Measurements from ENCODE around the gene SNAPC3. TPM values are rescaled to one million over a fixed set of nuclear protein-coding genes. Genes with fewer than 3 reads are reported as not detected.
"Not testable (repeated sequence)": the region's sequence is repeated elsewhere in the genome, so short reads cannot be mapped to it uniquely, and the experiment has no call there.

Gene SNAPC3
- total RNA-seq (14.0 TPM), polyA plus RNA-seq (10 to 100 TPM in 3 of 4 donors, 1 to 10 TPM in 1; 8.1 to 15.3 (median 12.5) TPM)

DNA sequence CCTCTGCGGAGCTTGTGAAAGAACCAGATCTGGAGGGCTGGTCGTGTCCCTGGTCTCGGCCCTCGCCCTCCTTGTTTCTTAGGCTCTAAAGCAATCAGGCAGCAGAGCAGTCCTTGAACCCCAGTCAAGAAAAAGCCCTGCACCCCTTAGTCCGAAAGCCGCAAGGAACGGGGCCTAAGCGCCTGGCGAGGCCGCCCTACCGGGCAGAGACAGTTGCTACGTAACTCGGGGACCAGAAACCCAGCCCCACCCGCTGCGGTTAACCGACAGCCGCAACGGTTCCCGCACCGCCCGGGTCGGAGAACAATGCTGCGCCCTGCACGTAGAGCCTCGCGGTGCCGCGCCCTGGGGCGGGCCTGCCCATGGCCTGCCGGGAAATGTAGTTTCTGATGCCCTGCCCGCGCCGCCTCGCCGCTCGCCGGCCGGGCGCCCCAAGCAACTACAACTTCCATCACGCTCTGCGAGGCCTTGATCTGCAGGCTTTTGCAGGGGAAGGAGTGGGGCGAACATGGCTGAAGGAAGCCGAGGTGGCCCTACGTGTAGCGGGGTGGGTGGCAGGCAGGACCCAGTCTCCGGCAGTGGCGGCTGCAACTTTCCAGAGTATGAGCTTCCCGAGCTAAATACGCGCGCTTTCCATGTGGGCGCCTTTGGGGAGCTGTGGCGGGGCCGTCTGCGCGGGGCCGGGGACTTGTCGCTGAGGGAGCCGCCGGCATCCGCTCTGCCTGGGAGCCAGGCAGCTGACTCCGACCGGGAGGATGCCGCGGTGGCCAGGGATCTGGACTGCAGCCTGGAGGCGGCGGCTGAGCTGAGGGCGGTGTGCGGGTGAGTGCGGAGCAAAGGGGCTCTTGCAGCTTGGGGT, at the start of gene SNAPC3:
SNAPC3 (plus strand) TSS at position 505 of the 859 bp plus-strand sequence; CDS start at position 509, 4 bp downstream.
- Histone ChIP-seq H3K4me1 (ENCODE audit: control insufficient read depth, insufficient read depth, low read length, poor library complexity, severe bottlenecking) (peaks cover 44% of the 10 kb centered on the region), H3K36me3 (ENCODE audit: control insufficient read depth, insufficient read depth, low read length) (peaks cover 18% of the 10 kb centered on the region), H3K27ac (ENCODE audit: insufficient read depth, low read length, poor library complexity, severe bottlenecking) (peak within 1 kb of the TSS; percentile 78), H3K4me3 (ENCODE audit: low read depth, low read length) (peak within 1 kb of the TSS; percentile 87), H3K27me3 (ENCODE audit: control insufficient read depth, insufficient read depth, low read length) (no peaks in the 10 kb centered on the region), H3K9me3 (ENCODE audit: control insufficient read depth in 2 of 2, low read length in 2 of 2) (no peaks in the 10 kb centered on the region)
- Mint-ChIP-seq H3K4me1 (peaks cover 29 to 44% (median 35%) of the 10 kb centered on the region in 4 donors), H3K27me3 (peaks cover 6% of the 10 kb centered on the region), H3K9me3 (peaks cover 0 to 2% (median 0%) of the 10 kb centered on the region in 7 donors), H3K4me3 (peak within 1 kb of the TSS; percentile 93 to 98 (median 95)), H3K36me3 (peaks cover 15% of the 10 kb centered on the region), H3K27ac (peak within 1 kb of the TSS; percentile 94 to 95 (median 95))
- ATAC-seq (ENCODE audit: low read depth in 2 of 2) = peak; percentile 98 to 99
- peak; percentile 92 to 98 (median 94) for DNase-seq

DNA sequence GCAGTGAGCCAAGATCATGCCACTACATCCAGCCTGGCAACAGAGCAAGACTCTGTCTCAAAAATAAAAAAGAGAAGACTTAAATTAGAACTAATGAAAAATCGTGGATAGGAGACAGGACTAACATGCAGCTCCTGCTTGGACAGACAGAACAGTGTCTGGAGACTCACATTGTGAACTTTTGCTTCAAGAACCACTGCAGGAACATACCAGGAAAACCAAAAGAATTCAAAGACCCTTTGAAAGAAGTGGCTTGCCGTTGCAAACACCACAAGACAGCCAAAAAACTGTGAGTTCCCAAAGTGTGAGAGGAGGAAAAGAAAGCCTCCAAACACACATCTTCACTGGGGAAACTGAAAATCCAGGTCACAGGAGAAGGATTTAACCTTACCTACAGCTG, 48.8 kb upstream of the SNAPC3 start:
- ATAC-seq (ENCODE audit: low read depth in 2 of 2) = no peak
- no peak for DNase-seq
- H3K4me1 ChIP-seq (ENCODE audit: control insufficient read depth, insufficient read depth, low read length, poor library complexity, severe bottlenecking) = no peaks in the 10 kb centered on the region
- H3K9me3 ChIP-seq (ENCODE audit: control insufficient read depth in 2 of 2, low read length in 2 of 2) = no peaks in the 10 kb centered on the region
- peaks cover 2% of the 10 kb centered on the region for H3K27me3 ChIP-seq (ENCODE audit: control insufficient read depth, insufficient read depth, low read length)
- peaks cover 0 to 3% (median 0%) of the 10 kb centered on the region in 7 donors for H3K9me3 Mint-ChIP-seq
- H3K4me1 Mint-ChIP-seq = no peaks in the 10 kb centered on the region
- H3K27ac ChIP-seq (ENCODE audit: insufficient read depth, low read length, poor library complexity, severe bottlenecking) = no peak overlapping the region
- H3K27ac Mint-ChIP-seq = no peak overlapping the region
- H3K36me3 ChIP-seq (ENCODE audit: control insufficient read depth, insufficient read depth, low read length) = no peaks in the 10 kb centered on the region
- H3K36me3 Mint-ChIP-seq = peaks cover 4% of the 10 kb centered on the region
- H3K4me3 Mint-ChIP-seq = no peak overlapping the region
- peaks cover 19% of the 10 kb centered on the region for H3K27me3 Mint-ChIP-seq
- H3K4me3 ChIP-seq (ENCODE audit: low read depth, low read length) = no peak overlapping the region

DNA sequence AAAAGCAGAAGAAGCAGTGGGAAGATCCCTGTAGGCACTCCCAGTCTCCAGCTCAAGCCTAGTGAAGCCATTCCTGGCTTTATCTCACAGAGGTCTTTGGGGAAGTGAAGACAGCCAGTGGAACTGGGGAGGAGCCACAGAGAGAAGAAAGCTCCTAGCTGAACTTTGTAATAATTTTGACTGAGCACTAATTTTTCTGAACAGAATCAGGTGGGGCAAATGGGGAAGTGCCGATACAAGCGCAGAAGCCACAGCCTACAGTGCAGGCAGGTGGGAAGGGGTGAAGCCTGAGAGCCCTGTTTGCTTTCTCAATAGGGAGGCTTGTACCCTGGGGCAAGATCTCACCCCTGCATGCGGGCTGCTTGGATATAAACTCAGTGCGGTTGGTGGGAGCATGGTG, 48.4 kb upstream of the SNAPC3 start:
- H3K9me3 Mint-ChIP-seq = peaks cover 0 to 3% (median 0%) of the 10 kb centered on the region in 7 donors
- peaks cover 2% of the 10 kb centered on the region for H3K27me3 ChIP-seq (ENCODE audit: control insufficient read depth, insufficient read depth, low read length)

DNA sequence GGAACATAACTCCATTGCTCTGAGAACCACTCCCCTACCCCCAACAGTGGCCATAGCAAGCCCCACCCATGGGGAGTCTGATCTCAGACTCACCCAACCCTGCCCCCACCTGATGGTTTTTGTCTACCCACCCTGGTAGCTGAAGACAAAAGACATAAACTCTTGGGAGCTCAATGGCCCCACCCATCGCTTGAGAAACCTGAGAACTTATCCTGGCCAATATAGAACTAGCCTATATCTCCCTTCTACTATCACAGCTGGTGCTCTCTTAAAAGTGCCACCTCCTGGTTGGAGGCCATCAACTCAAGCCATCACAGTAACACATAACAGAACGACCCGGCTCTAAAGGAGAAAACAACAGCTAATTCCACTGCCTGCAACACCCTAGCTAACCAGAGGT, 47.9 kb upstream of the SNAPC3 start:
- Mint-ChIP-seq H3K36me3 (peaks cover 4% of the 10 kb centered on the region), H3K27ac (no peak overlapping the region), H3K4me1 (no peaks in the 10 kb centered on the region), H3K27me3 (peaks cover 22% of the 10 kb centered on the region), H3K9me3 (peaks cover 0 to 4% (median 0%) of the 10 kb centered on the region in 7 donors), H3K4me3 (no peak overlapping the region)
- ATAC-seq (ENCODE audit: low read depth in 2 of 2) (no peak), DNase-seq (no peak)
- H3K27ac ChIP-seq (ENCODE audit: insufficient read depth, low read length, poor library complexity, severe bottlenecking) = no peak overlapping the region
- H3K36me3 ChIP-seq (ENCODE audit: control insufficient read depth, insufficient read depth, low read length) = no peaks in the 10 kb centered on the region
- no peaks in the 10 kb centered on the region for H3K9me3 ChIP-seq (ENCODE audit: control insufficient read depth in 2 of 2, low read length in 2 of 2)
- H3K4me1 ChIP-seq (ENCODE audit: control insufficient read depth, insufficient read depth, low read length, poor library complexity, severe bottlenecking) = no peaks in the 10 kb centered on the region
- H3K27me3 ChIP-seq (ENCODE audit: control insufficient read depth, insufficient read depth, low read length) = no peaks in the 10 kb centered on the region
- H3K4me3 ChIP-seq (ENCODE audit: low read depth, low read length) = no peak overlapping the region

More for the DNA sequence above, 48.4 kb upstream of the SNAPC3 start:
- no peaks in the 10 kb centered on the region for H3K36me3 ChIP-seq (ENCODE audit: control insufficient read depth, insufficient read depth, low read length)
- no peaks in the 10 kb centered on the region for H3K9me3 ChIP-seq (ENCODE audit: control insufficient read depth in 2 of 2, low read length in 2 of 2)
- DNase-seq (no peak), ATAC-seq (ENCODE audit: low read depth in 2 of 2) (no peak)
- Mint-ChIP-seq H3K27me3 (peaks cover 18% of the 10 kb centered on the region), H3K36me3 (peaks cover 4% of the 10 kb centered on the region), H3K4me1 (no peaks in the 10 kb centered on the region), H3K27ac (no peak overlapping the region), H3K4me3 (no peak overlapping the region)
- no peaks in the 10 kb centered on the region for H3K4me1 ChIP-seq (ENCODE audit: control insufficient read depth, insufficient read depth, low read length, poor library complexity, severe bottlenecking)
- H3K27ac ChIP-seq (ENCODE audit: insufficient read depth, low read length, poor library complexity, severe bottlenecking) = no peak overlapping the region
- no peak overlapping the region for H3K4me3 ChIP-seq (ENCODE audit: low read depth, low read length)

DNA sequence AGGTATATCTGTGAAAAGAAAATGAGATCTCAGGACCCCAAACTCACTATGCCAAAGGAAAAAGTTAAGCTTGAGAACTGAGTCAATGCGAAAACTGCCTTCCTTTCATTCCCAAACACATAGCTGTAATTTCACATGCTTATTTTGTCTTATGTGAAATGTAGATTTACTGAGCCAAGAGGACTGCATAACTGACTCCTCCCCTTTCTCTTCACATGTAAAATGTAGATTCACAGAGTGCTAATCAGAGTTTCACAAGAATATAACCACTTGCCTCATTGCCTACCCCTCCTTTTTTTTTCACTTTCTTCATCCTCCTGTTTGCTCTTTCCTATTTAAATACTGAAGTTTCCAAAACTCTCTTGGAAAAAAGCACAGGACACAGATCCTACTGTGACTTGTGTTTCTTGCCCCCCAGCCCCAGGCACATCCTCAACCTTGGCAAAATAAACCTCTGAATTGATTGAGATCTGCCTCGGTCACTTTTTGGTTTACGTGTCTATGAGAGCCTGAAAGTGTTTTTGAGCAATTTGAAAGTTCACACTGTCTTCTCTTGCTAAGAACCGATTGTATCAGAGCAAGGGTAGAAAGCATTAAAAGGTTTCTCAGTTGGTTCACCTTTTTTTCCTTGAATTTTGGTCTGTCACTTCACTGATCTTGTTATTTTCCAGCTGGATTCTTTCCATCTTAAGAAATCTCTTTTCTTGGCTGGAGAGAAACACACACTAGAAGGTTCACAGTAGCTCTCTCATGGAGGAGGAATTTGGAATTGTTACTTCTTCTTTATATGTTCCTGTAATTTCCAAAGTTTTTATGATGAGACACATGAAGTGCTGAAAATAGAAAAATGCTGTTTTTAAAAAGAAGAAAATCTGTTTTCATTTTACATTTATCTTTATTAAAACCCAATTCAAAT, 44.8 kb upstream of the SNAPC3 start:
- peaks cover 22% of the 10 kb centered on the region for H3K27me3 Mint-ChIP-seq

DNA sequence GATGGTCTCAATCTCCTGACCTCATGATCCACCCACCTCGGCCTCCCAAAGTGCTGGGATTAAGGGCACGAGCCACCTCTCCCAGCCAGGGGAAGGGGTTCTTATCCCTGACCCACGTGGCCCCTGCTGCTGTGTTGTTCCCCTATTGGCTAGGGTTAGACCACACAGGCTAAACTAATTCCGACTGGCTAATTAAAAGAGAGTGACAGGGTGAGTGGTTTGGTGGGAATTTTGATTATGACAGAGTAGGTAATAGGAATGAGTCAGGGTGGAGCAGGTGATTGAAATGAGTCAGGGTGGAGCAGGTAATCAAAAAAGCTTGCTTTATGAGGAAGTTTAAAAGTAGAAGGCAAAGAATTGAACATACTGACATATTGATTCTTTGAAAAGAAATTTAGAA, 43.4 kb upstream of the SNAPC3 start:
- H3K27me3 ChIP-seq (ENCODE audit: control insufficient read depth, insufficient read depth, low read length); H3K36me3 Mint-ChIP-seq; DNase-seq; ATAC-seq (ENCODE audit: low read depth in 2 of 2); H3K4me1 Mint-ChIP-seq; H3K4me3 ChIP-seq (ENCODE audit: low read depth, low read length); H3K9me3 Mint-ChIP-seq; H3K27ac Mint-ChIP-seq; H3K36me3 ChIP-seq (ENCODE audit: control insufficient read depth, insufficient read depth, low read length); H3K4me1 ChIP-seq (ENCODE audit: control insufficient read depth, insufficient read depth, low read length, poor library complexity, severe bottlenecking); H3K27ac ChIP-seq (ENCODE audit: insufficient read depth, low read length, poor library complexity, severe bottlenecking); H3K4me3 Mint-ChIP-seq; H3K9me3 ChIP-seq (ENCODE audit: control insufficient read depth in 2 of 2, low read length in 2 of 2): not testable (repeated sequence)
- peaks cover 22% of the 10 kb centered on the region for H3K27me3 Mint-ChIP-seq

More for the DNA sequence above, 44.8 kb upstream of the SNAPC3 start:
- Histone ChIP-seq H3K36me3 (ENCODE audit: control insufficient read depth, insufficient read depth, low read length) (no peaks in the 10 kb centered on the region), H3K27ac (ENCODE audit: insufficient read depth, low read length, poor library complexity, severe bottlenecking) (no peak overlapping the region), H3K4me3 (ENCODE audit: low read depth, low read length) (no peak overlapping the region), H3K27me3 (ENCODE audit: control insufficient read depth, insufficient read depth, low read length) (peaks cover 8% of the 10 kb centered on the region), H3K9me3 (ENCODE audit: control insufficient read depth in 2 of 2, low read length in 2 of 2) (no peaks in the 10 kb centered on the region), H3K4me1 (ENCODE audit: control insufficient read depth, insufficient read depth, low read length, poor library complexity, severe bottlenecking) (no peaks in the 10 kb centered on the region)
- Mint-ChIP-seq H3K36me3 (peaks cover 4% of the 10 kb centered on the region), H3K9me3 (peaks cover 0 to 6% (median 0%) of the 10 kb centered on the region in 7 donors), H3K4me3 (no peak overlapping the region), H3K27ac (no peak overlapping the region), H3K4me1 (no peaks in the 10 kb centered on the region)
- ATAC-seq (ENCODE audit: low read depth in 2 of 2) = no peak
- DNase-seq = no peak

DNA sequence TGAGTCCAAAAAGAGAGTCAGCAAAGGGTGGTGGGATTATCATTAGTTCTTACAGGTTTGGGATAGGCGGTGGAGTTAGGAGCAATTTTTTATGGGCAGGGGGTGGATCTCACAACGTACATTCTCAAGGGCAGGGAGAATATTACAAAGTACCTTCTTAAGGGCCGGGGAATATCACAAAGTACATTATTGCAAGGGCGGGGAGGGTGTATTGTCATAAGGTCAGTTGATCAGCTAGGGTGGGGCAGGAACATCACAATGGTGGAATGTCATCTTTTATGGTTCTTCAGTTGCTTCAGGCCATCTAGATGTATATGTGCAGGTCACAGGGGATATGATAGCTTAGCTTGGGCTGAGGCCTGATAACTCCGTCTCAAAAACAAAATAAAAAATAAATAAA, 42.8 kb upstream of the SNAPC3 start:
- not testable (repeated sequence) for H3K4me3 ChIP-seq (ENCODE audit: low read depth, low read length); H3K36me3 Mint-ChIP-seq; H3K36me3 ChIP-seq (ENCODE audit: control insufficient read depth, insufficient read depth, low read length); H3K4me3 Mint-ChIP-seq; H3K4me1 ChIP-seq (ENCODE audit: control insufficient read depth, insufficient read depth, low read length, poor library complexity, severe bottlenecking); H3K4me1 Mint-ChIP-seq; H3K27ac Mint-ChIP-seq; H3K9me3 ChIP-seq (ENCODE audit: control insufficient read depth in 2 of 2, low read length in 2 of 2); ATAC-seq (ENCODE audit: low read depth in 2 of 2); H3K27ac ChIP-seq (ENCODE audit: insufficient read depth, low read length, poor library complexity, severe bottlenecking); H3K9me3 Mint-ChIP-seq; H3K27me3 ChIP-seq (ENCODE audit: control insufficient read depth, insufficient read depth, low read length); DNase-seq
- H3K27me3 Mint-ChIP-seq = peaks cover 22% of the 10 kb centered on the region
